Stimulated activated CD4-positive, alpha-beta T cell treated with anti-CD3 and anti-CD28 coated beads, Interleukin-1b, Interleukin-23, amount 100 ng/mL, for 48 hours (primary cell): ENCODE data around the gene SMARCB1.

Experiments used
- DNase-seq: peaks from one replicate; pipeline ENCODE4 v3.0.0-alpha.2; 2020

Gene SMARCB1

DNA sequence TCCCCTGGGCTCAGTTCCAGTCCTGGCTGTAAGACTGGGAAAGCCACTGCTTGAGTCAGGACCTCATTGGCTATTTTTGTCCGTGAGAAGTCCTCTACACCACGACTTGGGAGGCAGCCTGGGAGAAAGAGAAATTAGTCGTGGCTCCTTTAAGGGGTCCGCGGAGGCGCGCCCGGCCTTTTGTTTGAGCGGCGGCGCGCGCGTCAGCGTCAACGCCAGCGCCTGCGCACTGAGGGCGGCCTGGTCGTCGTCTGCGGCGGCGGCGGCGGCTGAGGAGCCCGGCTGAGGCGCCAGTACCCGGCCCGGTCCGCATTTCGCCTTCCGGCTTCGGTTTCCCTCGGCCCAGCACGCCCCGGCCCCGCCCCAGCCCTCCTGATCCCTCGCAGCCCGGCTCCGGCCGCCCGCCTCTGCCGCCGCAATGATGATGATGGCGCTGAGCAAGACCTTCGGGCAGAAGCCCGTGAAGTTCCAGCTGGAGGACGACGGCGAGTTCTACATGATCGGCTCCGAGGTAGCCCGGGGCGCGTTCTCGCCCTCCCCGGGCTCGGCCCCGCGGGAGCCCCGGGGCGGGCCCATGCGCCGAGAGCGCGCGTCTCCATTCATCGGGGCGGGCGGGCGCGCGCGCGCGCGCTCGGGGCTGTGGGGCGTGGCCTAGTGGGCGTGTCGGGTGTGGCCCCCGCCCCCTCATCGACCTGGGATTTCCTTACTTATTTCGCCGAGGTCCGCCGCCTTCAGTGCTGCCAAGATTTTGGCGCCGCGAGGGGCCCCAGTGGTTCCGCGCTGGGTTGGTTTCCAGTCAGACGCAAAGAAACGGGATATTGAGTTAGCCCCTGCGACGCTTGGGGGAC is at the start of gene SMARCB1:
Gene SMARCB1 (plus strand): TSS at position 215 of the 848 bp plus-strand sequence. CDS start 204 bp downstream, at position 419.
- DNase-seq, result peak; percentile 88

DNA sequence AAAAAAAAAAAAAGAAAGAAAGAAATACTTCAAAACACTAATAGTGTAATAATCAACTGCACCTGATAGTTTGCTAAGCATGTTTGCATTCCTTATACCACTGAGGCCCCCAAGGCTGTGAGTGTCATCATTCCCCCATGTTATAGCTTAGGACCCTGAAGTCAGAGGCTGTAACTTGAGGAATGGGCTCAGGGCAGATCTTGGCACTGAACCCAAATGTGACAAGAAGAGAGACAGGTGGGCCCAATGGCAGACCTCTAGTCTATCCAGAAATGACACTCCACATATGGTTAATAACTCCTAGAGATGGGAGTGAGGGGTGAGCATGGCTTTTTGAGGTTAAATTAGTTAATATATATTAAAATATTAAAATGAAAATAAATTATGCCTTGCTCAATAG is 49.1 kb upstream of the SMARCB1 start:
- DNase-seq, result no peak

DNA sequence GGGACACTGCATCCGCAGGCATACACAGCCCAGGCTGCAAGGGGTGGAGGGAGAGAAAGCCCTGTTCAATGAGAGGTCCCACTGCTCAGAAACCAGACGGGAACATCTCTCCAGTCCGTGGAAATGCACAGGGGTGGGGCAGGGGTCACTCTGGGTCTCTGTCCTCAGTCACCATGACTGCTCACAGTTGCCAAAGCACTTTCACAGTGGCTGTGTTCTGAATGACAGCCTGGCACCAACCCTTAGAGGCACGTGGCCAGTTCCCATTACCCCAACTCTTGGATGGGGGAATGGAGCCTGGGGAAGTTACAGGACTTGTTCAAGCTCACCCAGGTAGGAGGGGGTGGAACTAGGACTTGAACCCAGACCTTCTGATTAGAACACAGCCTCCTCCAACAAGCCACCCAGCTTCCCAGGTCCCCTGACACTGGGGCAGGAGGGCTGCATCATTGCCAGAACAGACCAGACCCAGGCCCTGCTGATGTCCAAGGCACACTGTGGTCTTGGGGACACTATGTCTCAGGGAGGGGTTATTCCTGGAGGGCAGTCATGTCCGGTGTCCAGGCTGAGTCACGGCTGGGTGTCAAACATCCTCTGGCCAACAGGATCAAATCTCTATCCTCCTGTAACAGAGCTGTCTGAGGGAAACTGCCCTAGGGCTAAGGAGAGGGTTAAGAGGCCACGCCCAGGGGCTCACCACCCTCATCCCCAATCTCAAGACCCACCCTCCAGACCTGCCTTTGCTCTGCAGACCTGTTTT is 44.1 kb upstream of the SMARCB1 start:
- no peak for DNase-seq

DNA sequence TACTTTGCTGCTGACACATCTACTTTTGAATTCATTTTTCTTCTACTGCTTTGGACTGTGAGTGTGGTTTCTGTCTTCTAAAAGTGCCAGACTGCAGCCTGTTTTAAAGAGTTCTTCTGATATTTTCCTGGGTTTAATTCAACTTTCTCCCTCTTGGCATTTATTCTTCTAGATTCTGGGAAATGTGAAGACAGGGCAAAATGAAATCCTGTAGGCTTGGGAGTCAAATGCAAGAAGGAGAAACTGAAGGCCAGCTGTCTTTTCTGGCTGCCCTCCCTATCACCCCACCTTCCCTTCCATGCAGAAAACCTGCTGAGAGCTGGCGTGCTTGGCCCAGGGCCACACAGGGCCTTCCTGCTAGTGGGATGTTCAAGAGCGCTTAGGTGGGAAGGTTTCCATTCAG is 43.5 kb upstream of the SMARCB1 start:
- DNase-seq, result no peak

DNA sequence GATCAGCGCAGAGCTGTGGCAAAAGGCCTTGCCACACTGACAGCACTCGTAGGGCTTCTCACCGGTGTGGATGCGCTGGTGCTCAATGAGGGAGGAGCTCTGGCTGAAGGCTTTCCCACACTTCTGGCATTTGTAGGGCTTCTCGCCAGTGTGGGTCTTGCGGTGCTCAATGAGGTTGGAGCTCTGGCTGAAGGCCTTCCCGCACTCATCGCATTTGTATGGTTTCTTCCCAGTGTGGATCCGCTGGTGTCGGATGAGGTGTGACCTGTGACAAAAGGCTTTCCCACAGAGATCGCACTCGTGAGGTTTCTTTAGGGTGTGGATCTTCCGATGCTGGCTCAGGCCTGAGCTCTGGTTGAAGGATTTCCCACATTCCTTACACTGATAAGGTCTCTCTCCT is 42.8 kb upstream of the SMARCB1 start:
- no peak for DNase-seq

DNA sequence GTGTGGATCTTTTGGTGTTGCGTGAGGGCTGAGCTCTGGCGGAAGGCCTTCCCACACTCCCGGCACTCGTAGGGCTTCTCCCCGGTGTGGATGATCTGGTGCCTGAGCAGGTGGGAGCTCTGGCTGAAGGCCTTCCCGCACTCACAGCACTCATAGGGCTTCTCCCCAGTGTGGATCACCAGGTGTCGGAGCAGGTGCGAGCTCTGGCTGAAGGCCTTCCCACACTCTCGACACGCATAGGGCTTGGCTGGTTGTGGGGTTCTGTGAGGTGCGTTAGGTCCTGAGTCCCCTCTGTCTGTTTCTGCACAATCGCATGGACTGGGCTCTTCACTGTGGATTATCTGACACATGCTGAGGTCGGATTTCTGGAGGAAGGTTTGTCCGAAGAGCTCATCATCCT is 42.3 kb upstream of the SMARCB1 start:
- no peak for DNase-seq

DNA sequence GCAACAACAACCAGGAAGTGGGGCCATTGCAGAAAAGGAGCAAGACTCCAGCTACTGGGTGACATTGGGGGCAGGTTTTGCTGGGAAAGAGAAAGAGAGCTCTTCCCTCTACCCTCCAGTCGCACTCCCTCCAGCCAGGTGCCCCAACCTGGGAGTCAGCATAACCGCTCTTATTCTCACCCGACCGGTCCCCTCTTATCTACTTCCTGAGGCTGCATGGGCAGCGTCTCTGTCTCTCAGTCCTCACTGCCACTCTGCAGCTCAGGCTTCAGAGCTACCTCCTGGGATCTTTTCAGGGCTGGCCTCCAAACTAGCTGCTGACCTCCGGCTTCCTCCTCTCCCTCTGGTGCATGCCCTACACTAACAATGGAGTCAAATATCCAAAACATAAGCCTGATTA is 41.0 kb upstream of the SMARCB1 start:
- DNase-seq, result no peak

DNA sequence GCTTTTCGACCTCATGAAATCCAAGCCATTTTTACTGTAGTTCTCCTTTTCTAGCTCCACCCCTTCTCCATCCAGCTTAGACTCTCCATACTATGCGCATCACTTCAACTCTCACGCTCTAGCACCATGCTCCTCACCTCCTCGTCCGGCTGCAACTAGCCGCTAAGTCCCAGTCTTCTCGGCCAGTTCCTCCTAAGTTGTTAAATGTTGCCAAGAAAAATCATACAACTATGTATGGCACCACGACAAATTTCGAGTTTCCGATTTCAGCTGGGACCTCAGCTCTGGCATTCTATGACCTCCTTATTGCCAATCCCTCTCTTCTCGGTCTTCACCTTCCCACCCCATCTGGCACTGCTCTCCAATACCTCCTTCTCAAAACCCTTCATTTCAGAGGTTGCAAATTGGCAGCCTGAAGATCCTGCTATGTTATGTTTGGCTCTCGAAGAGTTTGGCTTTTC is 36.9 kb upstream of the SMARCB1 start:
- DNase-seq, result no peak

DNA sequence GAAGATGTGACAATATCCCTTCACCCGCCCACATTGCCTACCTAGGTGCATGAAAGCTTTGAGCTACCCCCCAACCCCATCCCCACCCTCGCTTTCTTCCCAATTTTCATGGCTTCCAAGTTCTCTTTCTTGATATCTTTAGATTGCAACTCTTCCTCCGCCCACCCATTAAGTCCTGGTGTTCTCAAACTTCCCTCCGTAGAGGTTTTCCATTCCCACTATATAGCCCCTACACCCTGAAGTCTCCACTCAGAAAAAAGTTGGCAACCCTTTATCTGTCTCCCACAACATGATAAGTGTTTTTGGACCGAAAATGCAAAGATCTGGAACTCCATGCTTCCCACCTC is 36.4 kb upstream of the SMARCB1 start:
- DNase-seq, result no peak

DNA sequence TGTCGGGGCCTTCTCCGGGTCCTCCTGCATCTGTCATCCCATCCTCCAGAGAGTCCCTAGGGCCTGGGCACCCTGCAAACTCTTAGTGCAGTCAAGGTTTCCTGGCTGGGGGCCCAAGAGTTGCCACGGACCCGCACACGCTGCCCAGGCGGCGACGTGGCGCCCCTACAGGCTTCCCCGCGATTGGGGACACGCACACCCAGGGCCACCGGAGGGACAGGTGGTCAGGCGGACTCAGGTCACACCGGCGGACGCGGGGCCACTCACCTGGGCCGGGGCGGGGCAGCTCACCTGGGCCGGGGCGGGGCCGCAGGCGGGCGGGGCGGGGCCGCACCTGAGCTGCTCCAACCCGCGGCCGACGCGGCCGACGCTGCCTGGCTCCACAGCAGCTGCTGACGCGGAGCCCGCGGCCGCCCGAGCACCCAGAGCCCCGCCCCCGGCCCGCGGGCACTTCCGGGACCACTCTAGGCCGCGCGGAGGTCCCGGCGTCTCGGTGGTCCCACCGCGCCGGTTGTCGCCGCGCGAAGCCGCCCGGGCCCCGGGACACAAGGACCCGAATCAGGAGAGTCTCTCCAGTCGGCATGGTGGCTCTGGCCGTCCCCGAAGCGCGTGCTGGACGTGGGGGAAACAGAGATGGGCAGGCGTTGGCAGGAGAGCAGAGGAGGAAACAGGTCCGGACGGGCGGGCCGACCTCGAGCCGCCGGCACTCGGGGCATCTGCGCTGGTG is 35.9 kb upstream of the SMARCB1 start, which contains the start of gene ZNF70:
Gene ZNF70 (minus strand): TSS at position 399 of the 727 bp plus-strand sequence. CDS start 5,972 bp downstream, outside the sequence.
- DNase-seq, result peak; percentile 80

DNA sequence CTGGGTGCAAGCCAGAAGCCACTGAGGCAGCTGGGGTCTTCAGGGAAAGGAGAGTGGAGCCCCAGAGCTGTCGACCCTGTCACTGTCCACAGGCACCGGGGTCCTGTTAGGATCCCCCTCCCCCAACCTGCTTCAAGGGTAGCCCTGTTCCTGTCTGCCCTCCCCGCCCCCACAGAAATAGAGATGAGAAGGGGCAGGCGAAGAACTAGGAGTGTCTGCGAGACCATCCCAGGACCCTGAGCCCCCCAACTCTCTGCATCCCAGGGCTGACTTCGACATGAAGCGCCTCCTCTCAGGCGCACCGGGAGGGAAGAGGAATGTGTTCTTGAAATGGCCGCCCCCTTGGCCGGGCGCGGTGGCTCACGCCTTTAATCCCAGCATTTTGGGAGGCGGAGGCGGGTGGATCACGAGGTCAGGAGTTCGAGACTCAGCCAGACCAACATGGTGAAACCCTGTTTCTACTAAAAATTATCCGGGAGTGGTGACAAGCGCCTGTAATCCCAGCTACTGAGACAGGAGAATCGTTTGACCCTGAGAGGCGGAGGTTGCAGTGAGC is 35.2 kb upstream of the SMARCB1 start:
- DNase-seq, result no peak

DNA sequence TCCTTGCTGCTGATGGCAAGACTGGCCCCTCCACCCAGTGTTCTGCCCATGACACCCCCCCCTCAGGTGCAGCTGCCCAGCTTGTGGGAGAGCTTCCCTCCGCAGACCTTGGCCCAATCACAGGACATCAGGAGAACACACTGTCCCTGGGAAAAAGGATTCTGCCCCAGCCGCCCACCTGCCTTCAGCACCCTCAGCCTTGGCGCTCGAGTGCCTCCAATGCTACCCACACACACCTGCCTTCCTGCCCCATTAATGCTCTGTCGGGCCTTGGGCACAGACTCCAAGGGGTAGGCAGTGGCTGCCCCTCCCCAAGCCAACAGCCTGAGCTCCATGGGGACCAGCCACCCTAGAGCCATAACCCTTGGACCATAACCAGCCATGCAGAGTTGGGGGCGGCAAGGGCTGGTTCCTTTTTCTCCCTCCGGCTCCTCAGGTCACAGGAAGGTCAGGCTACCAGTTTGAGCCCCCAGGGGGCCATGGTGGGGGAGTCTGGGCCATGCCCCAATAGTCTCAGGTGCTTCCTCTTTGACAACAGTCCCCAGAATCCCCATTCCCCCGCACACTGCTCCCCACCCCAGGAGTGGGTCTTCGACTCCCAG is 34.6 kb upstream of the SMARCB1 start:
- DNase-seq, result no peak

DNA sequence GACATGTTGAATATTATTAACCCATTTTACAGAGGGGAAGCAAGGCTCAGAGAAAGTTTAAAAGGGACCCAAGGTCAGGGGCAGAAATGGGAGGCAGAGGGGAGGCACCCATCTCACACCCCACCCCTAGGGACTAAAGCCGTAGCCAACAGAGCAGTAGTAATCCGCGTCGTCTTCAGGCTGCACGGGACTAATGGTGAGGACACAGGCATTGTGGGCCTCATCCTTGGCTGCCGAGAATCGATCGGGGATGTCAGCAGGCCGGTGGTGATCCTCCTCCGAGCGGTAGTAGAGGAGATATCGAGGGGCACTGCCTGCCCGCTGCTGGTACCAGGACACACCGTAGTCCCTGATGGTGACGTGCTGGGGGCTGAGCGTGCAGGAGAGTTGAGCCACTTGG is 34.0 kb upstream of the SMARCB1 start:
- DNase-seq, result no peak

DNA sequence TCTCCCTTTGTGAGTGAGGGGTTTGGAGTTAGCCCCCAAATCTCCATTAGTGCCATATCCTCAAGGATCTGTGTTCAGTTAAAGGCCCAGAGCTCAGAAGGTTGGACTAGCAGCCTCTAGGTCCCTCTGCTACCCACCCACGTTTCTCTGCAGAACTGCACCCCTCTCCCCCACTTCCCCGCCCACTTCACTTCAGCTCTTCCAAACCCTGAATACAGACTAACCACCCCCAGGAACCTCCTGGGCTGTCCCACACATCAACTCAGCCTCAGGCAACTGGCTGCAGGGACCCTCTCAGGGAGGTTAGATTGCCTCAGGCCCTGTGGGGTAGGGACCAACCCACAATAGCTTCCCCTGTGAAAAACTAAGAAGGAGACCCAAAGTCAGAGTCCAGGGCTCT is 33.4 kb upstream of the SMARCB1 start:
- no peak for DNase-seq

DNA sequence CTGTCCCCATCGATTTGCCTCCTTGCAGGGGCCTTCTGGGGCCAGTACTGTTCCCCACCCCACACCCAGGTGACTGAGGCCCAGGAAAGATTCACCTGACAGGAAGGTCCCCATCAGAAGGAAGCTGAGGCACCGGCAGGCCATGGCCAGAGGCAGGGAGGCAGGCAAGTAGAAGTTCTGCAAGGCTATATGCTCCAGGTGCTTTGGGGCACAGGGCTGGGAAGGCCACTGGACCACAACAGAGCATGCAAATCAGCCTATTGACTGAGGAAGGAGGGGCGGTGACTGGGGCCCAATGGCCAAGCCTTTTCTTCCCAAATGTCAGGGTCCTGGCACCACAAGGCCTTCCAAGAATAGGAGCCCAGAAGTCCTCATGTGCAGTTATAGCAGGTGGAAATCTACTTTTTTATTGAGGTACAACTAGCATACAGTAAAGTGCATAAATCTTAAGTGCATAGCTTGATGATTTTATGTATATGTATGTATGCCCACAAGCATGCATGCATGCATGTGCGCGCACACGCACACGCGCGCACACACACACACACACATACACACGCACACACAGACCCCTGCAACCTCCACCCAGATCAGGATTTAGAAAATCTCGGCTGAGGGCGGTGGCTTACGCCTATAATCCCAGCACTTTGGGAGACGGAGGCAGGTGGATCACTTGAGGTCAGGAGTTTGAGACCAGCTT is 32.4 kb upstream of the SMARCB1 start, which contains the start of gene VPREB3:
Gene VPREB3 (minus strand): TSS at position 206 of the 700 bp plus-strand sequence. CDS start 62 bp downstream, at position 144.
- no peak for DNase-seq

DNA sequence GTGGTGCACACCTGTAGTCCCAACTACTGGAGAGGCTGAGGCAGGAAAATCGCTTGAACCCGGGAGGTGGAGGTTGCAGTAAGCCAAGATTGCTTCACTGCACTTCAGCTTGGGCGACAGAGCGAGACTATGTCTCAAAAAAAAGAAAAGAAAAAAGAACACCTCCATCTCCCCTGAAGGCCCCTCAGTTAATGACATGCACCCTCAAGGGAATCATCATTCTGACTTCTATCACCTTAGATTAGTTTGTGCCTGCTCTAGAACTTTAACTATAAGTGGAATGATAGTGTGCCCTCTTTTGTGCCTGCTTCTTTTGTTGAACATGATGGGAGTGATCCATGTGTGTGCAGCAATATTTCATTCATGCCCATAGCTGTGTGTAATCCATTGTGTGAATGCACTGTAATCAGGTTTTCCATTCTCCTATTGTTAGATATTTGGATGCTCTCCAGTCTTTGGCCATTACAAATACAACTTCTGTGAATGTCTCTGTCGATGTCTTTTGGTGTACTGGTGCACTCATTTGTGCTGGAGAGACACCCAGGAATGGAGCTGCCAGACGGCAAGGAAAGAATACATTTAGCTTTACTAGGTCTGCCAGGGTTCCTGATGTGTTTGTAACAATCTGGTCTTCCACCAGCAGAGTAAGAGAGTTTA is 31.7 kb upstream of the SMARCB1 start:
- no peak for DNase-seq

DNA sequence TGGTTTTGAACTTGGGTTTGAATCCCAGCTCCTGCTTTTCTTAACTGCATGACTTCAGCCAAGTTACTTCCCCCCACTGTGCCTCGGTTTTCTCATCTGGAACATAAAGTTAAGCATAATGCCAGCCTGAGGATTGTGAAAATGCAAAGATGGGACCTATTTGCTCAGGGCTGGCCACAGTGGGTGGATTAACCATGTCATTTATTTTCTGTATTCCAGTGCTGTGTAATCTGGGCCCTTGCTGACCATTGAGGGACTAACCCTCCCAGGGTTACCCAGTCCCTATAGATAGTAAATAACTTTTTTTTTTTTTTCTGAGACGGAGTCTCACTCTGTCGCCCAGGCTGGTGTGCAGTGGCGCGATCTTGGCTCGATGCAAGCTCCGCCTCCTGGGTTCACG is 31.1 kb upstream of the SMARCB1 start:
- DNase-seq, result no peak

DNA sequence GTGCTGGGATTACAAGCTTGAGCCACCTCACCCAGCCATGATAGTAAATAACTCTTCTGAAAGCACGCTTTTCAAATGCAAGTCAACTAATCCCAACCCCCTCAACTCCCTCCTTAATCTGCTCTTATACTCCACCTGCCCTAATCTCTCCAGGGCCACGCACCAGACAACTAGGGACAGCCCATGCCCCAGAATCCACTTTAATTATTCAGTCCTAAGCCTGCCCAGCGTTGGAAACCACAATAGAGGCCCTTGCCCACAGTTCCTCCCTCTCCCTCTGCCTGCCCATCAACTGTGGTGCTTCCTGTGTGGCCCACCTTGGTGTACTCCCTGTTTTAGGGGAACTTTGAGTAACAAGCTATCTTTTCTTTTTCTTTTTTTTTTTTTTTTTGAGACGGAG is 29.9 kb upstream of the SMARCB1 start:
- no peak for DNase-seq

DNA sequence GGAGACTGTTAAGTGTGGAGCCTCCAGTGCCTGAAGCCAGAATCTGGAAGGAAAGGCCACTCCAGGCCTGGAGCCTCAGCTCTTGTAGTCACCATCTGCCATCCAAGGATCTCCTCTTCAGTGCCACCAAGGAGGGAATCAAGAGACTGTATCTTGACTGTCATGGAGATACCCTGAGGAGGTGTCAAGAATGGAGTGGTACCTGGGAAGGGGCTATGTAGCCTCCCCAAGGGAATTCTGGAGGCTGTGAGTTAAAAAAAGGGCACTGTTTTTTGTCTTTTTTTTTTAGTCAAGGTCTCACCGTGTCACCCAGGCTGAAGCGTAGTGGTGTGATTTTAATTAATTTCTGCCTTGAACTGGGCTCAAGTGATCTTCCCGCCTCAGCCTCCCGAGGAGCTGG is 27.2 kb upstream of the SMARCB1 start:
- no peak for DNase-seq

DNA sequence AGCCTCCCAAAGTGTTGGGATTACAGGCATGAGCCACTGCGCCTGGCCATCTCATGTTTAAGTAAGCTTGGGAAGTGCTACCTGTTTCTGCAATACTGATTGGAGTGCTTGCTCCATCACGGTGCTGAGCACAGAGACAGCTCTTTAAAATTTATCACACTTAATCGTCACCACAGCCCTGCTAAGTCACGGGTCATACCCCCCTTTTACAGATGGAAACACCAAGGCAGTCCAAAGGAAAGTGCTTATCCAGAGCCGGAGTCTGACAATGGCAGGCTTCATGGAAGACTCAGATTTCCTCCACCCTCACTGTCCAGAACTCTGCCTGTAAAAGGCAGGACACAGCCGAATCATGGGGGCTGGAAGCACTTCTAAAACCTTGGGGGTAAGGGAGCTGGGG is 26.7 kb upstream of the SMARCB1 start:
- no peak for DNase-seq

DNA sequence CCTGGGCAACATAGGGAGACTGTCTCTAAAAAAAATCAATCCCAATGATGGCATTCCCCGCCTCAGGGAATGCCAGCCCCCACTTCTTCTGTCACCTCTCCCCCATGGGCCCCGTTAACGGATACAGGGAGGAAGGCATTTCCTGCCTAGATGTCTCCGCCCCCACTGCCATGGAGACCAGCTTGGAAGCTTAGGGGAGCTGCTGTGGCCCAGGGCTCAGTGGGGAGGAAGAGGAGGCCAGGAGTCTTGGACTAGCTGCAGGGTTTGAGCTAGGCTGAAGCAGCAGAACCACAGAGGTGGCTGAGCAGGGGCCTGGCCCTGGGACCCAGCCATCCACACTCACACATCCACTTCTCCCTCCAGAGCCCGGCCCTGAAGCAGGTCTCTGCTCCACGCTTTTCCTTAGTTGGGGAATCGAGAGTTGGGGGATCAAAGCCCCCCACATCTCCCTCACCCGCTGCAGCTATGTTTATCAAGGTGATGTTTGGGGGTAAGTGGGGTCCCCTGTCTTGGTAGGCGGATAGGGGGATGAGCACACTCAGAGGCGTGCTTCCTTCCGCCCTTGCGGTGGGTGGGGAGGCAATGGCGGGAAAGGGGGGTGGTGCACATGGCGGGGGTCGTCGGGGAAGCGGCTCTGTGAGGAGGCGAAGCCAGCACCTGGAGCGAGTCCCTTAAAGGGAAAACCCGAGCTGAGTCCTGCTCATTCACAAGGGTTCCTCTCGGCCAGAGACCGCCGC is 23.8 kb upstream of the SMARCB1 start, which contains the start of gene C22orf15:
Gene C22orf15 (plus strand): TSS at position 149 of the 737 bp plus-strand sequence. CDS start 317 bp downstream, at position 466.
- DNase-seq, result no peak
